NCI-H524 (cell line): ENCODE results near the gene USP12.

Experiments
- DNase-seq, 2 experiments: peaks; one replicate each; lab custom pipeline; 2025; lab: John Stamatoyannopoulos, UW

The USP12 gene

GRCh38 chr13:27183561-27184147 lies 12.0 kb upstream of the USP12 start:
- DNase-seq = no peak

GRCh38 chr13:27182844-27183497 lies 11.4 kb upstream of the USP12 start:
- DNase-seq = no peak

DNA sequence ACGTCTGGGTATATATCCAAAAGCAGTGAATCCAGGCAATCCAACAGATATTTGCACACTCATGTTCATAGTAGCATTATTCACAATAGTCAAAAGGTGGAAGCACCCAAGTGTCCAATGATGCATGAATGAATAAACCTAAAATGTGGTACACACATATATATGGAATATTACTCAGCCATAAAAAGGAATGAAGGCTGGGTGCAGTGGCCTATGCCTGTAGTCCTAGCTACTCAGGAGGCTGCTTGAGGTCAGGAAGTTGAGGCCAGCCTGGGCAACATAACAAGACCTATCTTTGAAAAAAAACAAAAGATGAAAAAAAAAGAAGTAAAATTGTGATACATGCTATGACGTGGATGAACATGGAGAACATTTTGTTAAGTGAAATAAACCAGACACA lies 10.4 kb upstream of the USP12 start:
- no peak for DNase-seq

DNA sequence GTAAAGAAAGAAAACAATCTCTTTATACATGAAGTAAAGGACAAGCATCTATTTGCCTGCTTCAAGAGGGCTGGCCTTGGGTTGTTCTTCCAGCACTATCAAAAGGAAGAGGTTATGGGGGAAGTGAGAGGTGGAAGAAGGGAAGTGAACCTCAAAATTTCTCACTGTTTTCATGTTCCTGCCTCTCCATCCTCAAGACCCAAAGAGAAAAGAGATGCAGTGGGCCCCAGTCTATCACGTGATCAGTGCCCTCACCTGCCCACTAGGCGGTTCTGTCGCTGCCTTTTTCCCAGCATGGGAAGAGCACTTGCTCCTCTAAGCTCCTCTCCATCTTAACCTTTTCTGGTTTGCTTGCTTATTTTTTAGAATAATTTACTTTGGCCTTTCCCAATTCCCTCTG lies 6.2 kb upstream of the USP12 start:
- no peak for DNase-seq

DNA sequence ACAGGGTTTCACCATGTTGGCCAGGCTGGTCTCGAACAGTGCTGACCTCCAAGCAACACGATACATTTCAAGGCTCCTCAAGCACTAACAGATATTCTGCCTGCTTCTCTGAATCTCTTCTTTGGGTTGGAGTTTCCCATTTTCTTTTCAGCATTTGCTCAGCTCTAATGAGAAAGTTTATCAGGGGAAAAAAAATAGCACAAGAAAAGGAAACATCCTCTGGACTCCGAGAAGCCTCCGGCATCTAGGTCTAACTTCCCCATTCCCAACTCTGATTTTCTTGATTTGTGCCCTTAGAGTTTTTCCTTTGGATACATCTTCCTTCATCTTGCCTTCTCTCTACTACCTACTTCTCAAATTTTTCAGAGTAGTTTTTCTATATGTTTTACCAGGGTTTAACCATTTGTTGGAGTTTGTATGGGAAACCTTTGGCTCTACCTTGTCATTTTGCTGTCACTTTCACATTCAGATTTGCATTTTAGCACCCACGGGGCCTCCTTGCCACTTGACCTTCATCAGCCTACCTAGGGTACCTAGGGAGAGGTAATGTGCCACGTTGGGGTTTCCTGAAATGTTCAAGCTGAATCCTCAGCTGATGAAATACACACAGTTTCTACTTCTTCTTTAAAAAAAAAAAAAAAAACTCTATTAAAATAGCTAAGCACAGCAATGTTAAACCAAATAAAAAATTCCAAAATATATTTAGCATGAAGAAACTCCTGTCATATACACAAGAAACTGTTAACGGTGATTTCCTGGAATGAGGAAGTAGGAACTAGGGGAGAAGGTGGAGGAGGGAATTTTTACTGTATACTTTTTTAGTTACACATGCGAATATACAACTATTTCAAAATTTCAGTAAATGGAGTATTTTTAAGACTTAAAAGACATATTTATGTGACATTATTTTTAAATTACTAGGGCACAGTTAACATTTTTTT lies 5.1 kb upstream of the USP12 start:
- DNase-seq = no peak

DNA sequence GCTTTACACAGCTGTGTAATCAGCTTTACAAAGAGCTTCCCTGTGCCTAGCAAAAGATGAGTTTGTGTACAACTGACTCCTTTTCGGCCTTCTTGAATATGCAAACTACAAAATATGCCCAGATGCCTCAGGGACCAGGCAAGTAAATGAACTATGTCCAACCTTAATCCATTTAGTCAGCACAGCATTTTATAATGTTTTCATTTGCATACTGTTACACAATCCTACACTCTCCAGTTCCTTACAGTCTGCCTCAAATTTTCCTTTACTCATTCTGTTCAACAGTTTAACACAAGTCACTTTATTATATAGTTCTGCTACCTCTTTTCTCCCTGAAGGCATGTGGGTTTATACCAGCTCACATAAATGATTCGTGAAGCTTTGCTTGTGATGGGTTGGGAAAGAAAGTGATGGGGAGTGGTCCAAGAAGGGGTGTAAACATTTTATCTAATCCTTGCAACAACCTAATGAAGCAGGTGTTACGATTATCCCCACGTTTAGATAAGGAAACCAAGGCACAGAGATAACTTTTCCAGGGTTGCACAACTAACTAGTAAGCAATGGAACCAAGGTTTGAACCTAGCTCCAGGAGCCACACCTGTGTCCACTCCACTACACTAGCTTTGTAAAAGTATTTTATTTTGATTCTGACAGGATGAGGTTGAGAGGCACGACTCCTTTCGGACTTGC lies 3.3 kb upstream of the USP12 start:
- DNase-seq = no peak

DNA sequence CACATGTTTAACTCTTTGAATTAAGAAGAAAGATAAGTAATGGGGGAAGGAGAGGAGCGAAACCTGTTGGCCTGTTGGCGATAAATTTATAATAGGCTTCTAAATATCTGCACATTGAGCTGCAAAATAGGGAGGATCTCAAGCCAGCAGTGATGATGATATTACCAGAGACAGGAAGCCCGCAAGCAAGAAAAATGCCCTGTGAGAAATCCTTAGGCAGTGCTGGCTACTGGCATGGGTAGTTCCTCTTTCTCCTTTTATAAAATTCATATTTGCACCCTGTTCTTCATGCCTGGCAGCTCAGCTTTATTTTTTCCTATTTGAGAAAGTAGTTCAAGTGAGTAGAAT lies 858 bp upstream of the USP12 start:
- DNase-seq = peak in 1 of 2 experiments; percentile 62

DNA sequence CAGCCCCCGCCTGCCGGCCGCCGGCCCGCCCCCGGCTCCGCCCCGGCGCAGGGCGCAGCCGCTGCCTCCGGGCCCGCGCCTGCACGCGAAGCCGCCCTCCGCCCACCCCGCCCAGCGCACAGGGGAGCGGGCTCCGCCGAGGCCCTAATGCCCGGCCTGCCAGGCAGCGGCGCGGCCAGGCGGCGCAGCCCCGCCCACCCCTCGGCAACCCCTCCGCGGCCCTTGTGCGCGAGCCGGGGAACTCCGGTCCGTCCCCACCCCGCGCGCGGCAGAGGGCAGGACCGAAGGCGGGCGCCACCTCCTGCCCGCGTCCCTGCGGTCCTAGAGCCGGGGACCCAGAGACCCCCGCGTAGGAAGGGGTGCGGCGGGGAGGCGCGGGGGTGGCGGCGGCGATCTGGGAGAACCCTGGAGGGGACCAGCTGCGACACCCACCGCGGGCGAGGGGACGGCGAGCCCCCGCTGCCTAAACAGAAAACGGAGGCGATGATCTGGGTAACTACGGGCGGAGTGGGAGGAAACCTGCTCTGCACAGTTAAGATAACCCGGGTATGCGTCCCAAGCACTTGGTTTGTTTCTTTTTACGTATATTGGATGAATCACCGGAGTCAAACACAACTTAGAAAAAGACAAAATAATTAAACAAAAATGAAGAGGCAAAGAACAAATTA lies 350 bp upstream of the USP12 start:
- DNase-seq = peak; percentile 79 to 95

DNA sequence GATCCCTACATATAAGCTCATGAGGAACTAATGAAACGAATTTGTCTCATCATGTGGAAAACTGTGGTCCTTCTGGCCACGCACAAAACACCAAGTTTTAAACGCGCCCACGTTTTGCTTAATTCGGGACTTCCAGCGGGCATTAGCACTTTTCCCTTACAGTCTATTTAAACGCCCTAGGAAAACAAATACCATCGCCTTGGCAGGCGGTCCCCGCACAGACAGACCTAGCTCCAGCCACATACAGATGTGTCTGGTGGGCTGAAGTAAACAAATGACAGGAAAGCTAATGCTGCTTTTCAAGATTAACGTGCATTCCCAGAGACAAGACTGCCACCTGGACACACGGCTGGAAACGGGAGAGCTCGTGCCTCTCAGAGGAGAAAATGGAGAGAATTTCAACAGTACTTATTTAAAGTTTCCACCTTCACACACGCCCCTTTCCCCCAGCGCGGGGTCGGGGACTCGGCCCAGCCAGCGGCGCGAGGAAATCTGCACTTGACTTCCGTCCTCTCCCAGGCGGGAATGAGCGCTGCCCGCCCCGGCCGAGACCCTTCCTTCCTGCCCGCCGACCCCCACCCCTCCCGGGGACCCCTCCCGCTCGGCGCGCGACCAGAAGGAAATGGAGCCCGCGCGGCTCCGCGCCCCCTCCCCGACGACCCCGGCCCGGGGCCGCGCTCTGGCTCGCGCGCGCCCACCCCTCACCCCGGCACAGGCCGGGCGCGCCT lies 931 bp downstream of the USP12 start:
- peak; percentile 64 to 82 for DNase-seq

DNA sequence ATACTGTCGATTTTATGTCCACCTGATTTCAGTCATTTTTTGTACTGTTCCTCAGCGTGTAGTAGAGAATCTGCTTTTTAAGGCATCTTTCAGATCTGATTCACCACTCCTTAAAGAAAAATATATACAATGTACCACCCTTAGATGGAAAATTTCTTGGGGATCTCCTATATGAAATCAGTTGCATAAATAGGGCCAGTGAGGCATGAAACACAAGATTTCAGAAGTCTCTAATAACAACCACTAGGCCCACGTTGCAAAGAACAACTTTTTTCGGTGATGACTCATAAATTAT lies 1.4 kb downstream of the USP12 start:
- no peak for DNase-seq

- DNase-seq = peak in 1 of 2 experiments; percentile 36
Measured at GRCh38 chr13:27168906-27169657, 2.5 kb downstream of the USP12 start.

- no peak for DNase-seq
Measured at GRCh38 chr13:27168086-27168485, 3.5 kb downstream of the USP12 start.

DNA sequence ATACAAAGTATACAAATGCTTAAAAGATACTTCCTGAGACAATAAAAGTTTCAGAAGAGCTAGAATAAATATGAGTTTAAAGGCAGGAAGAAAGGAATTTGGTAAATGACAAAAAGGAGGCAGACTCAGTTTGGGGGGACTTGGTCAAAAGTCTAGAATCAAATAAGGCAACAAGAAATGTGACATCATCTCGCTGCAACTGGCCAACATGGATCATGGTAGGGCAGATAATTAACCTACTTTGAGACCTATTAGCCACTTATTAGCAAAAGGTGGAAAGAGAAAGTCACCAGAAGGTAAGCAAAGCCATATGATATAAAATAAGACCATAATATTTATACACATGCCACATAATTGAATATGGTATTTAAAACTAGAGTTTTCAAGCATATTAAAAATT lies 5.3 kb downstream of the USP12 start:
- no peak for DNase-seq

- no peak for DNase-seq
Measured at GRCh38 chr13:27161980-27162379, 9.6 kb downstream of the USP12 start.

DNA sequence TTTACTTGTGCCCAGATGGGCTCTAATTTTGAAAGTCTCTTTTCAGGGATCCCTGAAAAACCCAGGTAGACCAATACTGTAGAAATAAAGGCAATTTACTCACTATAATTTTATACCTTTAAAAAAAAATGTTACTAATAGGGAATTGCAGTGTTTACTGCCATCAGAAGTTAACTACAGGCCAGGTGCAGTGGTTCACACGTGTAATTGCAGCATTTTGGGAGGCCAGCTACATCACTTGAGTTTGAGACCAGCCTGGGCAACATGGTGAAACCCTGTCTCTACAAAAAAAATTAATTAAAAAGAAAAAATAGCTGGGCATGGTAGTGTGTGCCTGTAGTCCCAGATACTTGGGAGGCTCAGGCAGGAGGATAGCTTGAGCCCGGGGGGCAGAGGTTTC lies 10.2 kb downstream of the USP12 start:
- DNase-seq = no peak

DNA sequence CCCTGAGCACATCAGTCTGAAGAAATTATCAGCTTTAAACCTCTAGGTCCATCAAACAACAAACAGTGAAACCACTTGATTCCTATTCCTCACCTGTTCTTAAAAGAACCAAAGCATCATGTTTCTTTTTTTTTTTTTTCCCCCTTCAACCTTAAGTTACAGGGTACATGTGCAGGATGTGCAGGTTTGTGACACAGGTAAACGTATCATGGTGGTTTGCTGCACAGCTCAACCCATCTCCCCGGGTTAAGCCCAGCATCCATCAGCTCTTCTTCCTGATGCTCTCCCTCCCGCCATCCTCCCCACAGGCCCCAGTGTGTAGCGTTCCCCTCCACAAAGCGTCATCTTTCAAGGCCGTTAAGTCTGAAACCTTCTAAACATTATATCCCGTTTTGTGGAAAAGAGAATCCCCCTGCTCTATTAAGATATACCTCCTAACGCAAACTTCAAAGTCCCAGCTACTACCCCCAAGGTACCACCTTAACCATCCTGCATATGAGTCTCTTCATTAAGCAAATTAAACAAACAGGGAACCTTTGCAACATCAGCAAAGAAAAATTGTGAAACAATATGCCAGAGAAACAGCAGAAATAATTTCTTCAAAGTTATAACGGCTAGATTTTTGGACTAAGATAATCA lies 10.8 kb downstream of the USP12 start:
- DNase-seq = no peak

DNA sequence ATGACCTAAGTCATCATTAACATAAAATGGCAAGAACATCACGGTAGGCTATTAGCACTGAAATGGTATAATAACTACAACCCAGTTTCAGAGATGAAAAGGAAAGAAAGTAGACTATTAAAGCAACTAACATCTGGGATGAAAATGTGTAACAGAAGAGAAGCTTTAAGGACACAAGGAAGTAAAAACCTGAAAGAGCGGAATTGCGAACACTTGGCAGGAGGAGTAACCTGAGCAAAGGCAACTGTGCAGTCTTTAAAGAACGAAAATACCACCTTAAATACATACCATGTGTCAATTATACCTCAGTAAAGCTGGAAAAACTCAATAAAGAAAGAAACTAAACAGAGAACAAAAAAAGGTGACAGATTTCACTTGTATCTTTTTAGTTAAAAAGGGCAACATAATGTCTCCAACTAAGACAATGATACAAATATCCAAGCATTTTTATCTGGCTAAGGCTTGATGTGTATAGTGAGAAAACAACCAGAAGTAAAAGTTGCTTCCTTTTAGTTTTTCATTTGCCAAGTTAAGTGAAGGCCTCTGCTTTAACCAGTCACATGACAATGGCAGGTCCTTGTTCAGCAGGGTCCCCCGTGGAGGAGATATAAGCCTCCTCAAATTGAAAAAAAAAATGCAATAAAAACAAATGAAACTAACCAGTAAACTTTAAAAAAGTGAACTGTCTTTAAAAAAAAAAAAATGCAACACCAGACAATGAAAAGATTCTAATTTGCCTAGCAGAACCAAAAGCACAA lies 11.6 kb downstream of the USP12 start:
- DNase-seq = no peak

- no peak for DNase-seq
Measured at GRCh38 chr13:27158335-27158734, 13.3 kb downstream of the USP12 start.

DNA sequence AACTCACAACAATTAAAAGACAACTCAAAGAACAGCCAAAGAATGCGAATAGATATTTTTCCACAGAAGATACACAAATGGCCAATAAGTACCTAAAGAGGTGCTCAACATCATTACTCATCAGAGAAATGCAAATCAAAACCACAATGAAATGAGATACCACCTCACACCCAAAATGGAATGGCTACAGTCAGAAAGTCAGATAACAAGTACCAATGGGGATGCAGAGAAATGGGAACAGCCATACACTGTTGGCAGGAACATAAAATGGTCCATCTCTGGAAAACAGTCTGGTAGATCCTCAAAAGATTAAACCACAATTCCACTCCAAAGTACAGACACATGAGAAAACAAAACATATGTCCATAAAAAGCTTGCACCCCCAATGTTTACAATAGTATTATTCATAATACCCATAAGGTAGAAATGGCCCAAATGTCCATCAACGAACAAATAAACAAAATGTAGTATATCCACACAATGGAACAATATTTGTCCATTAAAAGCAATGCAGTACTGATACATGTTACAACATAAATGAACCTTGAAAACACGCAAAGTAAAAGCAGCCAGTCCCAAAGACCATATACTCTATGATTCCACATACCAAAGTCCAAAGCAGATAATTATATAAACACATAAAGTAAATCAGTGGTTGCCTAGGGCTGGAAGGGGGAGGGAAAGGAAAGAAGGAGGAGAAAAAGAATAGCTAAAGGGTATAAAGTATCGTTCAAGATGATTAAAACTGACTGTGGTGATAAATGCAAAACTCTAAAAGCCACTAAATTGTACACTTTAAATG lies 19.6 kb downstream of the USP12 start:
- no peak for DNase-seq
